ENCODE results near the gene METAP2.

- TF ChIP-seq POLR2A (IDR thresholded peaks at IDR 0.05), result no peak
- TF ChIP-seq, protein P1, sequence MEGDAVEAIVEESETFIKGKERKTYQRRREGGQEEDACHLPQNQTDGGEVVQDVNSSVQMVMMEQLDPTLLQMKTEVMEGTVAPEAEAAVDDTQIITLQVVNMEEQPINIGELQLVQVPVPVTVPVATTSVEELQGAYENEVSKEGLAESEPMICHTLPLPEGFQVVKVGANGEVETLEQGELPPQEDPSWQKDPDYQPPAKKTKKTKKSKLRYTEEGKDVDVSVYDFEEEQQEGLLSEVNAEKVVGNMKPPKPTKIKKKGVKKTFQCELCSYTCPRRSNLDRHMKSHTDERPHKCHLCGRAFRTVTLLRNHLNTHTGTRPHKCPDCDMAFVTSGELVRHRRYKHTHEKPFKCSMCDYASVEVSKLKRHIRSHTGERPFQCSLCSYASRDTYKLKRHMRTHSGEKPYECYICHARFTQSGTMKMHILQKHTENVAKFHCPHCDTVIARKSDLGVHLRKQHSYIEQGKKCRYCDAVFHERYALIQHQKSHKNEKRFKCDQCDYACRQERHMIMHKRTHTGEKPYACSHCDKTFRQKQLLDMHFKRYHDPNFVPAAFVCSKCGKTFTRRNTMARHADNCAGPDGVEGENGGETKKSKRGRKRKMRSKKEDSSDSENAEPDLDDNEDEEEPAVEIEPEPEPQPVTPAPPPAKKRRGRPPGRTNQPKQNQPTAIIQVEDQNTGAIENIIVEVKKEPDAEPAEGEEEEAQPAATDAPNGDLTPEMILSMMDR (IDR thresholded peaks at IDR 0.05), result no peak
Observed at GRCh38 chr12:95515197-95515596, 41.2 kb downstream of the METAP2 start.
